ENCODE measurements around the gene SRD5A1.

Gene SRD5A1

DNA sequence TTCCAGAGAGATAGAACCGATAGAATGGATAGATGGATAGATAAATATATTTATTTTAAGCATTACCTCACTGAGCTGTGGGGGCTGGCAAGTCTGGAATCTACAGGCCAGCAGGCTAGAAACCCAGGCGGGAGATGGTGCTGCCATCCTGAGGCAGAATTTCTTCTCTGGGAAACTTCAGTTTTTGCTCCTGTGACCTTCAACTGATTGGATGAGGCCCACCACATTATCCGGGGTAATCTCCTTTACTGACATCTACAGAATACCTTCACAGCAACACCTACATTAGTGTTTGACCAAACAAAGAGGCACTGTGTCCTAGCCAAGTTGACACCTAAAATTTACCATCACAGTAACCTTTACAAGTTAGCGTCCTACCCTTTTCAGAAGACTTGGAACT lies 50.8 kb downstream of the SRD5A1 start:
- no peak for DNase-seq (ENCODE audit: low spot score)

DNA sequence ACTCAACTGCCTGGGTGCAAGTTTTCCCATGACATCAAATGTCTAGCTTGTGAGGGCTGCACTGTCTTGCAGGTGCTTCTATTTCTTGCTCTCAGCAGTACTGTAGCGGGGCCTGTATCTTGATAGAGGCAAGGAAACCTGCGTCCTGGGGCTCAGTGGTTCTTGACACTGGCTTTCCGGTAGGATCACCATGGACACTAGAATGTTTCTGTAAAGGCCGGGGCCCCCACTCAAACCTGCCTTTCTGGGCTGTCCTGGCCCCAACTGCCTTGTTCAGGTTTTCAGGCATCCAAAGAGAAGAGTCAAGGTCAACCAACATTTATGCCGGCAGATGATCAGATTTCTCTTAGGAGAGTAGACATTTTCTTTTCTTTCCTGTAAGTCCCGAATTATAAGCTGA lies 53.3 kb downstream of the SRD5A1 start:
- no peak for DNase-seq (ENCODE audit: low spot score)

DNA sequence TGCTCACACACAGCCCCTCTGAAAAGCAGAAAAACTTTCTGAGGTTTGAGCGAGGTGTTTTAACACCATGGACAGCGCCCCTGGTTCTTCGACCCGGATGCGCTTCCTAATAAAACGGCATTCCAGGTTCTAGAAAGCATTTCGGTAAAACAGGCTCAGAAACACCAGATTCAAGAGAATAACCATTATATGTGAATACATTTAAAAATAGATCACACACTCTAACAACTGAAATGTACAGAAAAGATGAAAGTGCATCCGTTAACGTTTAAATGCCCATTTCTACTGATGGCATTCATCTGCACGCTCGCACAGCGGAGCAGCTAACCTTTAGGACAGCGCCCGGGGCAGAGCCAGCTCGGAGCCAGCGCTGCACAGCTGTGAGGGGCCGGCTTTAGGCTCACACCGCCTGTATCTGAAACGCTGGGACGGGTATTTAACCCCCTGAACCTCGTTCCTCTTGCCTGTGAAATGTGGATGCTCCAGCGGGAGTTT lies 53.7 kb downstream of the SRD5A1 start:
- DNase-seq (ENCODE audit: low spot score): peak; percentile 69

DNA sequence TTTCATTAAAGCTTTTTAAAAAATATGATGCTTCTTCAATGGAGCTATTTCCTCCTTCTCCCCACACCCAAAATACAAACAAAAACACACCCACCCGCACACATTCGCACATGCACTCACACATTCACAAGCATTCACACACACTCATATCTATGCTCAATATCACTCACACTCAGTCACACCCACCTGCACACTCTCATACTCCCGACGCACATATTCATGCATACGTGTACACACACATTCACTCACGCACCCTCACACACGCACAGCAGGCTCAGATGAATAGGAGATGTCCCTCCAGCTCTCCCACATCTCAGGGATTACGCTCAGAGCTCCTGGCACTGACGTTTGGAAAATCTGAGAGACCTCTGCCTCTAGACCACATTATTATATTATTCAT lies 54.3 kb downstream of the SRD5A1 start:
- DNase-seq (ENCODE audit: low spot score): no peak

DNA sequence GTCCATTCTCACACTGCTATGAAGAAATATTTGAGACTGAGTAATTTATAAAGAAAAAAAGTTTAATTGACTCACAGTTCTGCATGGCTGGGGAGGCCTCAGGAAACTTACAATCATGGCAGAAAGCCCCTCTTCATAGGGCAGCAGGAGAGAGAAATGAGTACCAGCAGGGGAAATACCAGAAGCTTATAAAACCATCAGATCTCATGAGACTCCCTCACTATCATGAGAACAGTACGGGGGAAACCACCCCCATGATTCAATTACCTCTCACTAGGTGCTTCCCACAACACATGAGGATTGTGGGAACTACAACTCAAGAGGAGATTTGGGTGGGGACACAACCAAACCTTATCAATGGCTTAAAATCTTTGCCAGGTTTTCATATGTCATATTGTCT lies 59.7 kb downstream of the SRD5A1 start:
- DNase-seq (ENCODE audit: low spot score): no peak

DNA sequence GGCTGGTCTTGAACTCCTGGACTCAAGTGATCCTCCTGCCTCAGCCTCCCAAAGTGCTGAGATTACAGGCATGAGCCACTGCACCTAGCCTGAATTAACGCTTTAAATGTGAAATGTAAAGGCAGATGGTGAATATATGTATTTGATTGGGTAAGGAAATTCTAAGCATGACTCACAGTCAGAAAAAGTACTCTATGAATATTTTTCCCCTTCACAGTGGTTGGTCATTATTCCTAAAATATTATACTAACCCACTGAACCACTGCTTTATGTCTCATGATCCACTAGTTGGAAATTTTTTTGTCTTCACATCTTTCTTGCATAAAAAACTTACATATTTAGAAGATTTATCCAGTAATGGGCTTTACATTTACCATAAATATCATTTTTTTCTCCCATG lies 65.5 kb downstream of the SRD5A1 start:
- DNase-seq (ENCODE audit: low spot score): no peak

DNA sequence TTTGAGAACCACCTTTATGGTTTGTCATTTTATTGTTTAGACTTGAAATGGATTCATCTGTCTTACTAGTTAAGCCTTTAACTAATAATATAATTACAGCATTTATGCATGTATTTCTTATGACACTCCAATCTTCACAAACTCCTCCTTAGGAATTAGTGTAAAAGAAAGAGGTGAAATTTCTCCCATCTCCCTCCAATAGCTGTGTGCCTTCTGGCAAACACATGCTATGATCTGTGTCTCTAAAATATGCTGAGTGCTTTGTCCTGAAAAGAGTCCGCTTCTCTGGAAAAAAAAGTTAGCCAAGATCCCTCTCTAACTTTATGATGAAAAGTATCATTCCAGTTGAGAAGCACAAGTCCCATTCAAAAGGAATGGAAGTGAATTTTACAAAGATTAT lies 66.1 kb downstream of the SRD5A1 start:
- DNase-seq (ENCODE audit: low spot score): no peak

DNA sequence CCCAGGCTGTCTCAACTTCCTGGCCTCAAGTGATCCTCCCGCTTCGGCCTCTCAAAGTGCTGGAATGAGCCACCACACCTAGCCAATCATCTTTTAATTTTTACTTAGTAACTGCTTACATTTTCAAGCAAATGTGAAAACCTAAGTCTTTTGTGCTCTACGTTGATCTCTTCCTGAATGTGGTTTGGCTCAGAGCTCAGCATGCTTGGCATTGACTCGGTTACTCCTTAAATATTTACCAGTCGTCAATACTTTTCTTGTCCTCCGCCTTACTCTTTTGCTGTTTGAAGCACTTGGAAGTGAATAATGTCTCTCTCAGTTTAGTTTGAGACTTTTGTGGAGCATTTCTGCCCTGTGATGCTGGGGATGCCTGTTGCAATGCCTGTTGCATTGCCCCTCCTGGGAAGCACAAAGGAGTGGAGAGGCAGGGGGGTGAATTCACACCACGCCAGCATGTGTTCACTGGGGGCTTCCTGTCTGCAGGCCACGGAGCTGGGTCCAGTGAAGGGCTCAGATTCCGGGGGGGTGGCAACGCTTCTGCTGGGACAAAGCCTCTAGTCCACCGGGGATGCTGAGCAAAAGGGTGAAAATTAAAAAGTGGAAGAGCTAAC lies 66.9 kb downstream of the SRD5A1 start:
- no peak for DNase-seq (ENCODE audit: low spot score)

DNA sequence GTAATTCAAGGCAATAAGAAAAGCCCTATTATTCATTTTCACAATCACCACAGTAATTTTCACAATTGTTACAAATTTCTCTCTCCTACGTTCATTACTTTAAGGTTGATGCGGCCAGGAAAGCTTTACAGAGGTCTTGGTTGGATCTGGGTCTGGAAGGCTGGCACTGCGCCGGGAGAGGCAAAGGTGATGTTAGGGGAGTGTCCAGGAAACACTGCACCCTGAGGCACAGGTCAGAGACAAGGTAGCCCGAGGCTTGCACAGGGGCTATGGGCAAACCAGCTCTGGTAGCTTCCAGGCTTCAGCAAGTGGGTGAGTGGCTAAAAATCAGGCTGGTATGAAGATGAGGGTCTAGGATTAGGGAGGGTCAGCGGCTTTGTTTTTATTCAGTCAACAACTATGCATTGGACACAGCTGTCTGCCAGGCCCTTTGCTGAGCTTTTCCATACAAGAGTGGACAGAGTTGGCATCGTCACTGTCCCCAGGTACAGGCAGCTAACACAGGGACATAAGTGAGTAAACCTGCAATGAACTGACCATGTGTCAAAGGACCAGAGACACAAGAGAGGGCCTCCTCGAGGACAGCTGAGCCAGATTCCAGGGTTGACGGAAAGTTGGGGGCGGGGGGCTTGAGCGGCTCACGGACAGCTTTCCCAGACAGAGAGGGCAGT lies 67.6 kb downstream of the SRD5A1 start:
- no peak for DNase-seq (ENCODE audit: low spot score)

DNA sequence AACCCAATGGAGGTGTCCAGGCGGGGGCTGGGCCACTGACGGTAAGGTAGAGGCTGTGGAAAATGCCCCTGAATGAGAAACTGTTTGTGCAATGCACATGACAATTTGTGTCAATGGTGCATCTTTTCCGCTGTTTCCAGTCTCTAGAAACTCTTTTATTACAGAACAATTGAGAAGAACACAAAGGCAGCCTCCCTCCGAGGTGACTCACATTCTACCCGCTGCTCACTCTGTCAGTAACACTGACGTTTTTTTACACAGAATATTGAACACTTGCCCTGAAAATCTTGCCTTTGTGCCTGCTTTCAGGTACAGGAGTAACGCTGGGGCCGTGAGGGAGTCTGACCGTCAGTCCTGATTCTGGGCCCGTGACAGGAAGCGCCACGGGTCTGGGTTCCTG lies 68.3 kb downstream of the SRD5A1 start:
- DNase-seq (ENCODE audit: low spot score): no peak

DNA sequence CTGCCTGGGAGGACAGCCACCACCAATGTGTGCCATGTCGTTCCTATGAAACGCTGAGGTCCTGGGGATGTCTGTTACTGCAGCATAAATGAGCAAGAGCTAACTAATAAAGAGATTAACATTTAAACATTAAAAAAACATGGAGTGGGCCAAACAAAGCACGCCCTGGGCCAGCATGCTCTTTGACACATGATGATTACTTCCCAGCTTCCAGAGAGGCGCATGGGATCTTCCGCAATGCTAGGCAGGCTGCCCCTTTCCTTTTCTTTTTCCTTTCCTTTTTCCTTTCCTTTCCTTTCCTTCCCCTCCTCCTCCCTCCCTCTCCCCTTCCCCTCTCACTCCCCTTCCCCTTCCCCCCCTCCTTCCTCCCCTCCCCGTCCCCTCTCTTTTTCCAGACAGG lies 69.4 kb downstream of the SRD5A1 start:
- no peak for DNase-seq (ENCODE audit: low spot score)

DNA sequence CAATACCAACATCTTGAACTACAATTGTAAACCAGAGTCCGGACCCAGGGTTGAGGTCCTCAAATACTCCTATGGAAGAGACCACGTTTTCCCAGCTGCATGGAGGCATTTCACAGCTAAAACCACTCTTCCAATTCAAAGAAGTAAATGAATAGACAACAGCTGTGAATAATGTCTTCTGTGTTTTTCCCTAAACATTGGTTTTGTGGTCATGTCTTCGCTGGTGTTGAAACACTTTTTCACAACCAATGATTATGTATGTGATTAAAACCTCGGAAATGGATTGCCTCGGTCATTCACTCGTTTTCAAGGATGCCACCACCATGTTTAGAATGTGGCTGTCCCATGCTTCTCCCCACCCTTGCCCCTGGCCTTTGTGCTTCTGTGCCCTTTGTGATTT lies 70.6 kb downstream of the SRD5A1 start:
- DNase-seq (ENCODE audit: low spot score): peak; percentile 34

DNA sequence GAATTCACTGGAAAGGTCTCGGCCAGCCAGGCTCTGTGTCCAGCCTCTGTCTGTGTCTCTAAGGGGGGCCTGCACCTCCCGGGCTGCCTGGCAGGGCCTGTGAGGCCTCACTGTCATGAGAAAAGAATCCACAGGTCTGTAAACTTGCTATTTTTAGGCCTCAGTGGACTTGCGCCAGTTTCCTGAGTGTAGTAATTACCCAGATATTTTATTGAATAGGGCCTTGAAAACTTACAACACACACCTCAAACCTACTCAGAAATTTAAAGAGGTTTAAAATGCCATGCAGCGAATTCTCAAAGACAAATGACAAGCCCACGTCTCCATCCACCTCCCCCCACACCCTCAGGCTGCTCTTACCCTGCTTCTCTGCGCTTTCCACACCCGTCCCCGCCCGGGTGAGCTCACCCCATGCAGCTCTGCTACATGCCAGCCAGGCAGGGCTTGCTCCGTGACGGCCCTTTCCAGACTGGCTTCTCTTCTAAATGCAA lies 71.2 kb downstream of the SRD5A1 start:
- peak; percentile 87 for DNase-seq (ENCODE audit: low spot score)

DNA sequence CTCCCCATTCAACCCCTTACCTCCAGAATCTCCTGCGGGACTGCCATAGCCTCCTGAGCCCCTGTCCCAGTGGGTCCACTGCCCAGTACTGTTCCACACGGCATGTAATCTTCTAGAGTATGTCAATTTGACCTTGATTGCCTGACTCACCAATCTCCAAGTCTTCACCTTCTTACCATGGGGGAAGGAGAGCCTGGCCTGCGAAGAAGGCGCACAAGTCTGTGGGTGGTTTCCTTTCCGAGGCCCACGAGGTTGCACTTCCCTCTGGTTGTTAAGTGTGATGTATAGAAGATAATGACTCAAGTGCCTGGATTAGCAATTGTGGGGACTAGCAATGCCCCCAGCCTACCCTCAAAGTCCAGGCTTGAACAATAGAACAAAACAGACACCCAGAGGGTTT lies 71.8 kb downstream of the SRD5A1 start:
- no peak for DNase-seq (ENCODE audit: low spot score)

DNA sequence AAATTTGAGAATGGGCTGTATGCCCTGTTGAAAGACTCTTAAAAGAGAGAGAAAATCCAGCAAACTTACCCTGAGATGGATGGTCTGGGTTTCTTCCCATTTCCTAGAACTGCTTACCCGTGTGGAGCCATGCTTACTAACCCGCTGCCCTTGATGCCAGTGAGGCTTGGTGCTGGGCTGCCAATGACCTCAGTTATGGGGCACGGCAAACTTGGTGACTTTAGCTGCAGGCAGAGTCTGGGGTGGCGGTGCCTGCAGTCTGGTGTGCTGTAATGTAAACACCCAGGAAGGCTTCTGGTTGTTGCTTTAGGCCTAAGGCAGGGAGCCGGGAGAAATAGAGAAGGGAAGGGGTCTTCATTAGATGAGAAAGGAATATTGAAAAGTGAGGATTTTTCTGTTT lies 72.7 kb downstream of the SRD5A1 start:
- no peak for DNase-seq (ENCODE audit: low spot score)

DNA sequence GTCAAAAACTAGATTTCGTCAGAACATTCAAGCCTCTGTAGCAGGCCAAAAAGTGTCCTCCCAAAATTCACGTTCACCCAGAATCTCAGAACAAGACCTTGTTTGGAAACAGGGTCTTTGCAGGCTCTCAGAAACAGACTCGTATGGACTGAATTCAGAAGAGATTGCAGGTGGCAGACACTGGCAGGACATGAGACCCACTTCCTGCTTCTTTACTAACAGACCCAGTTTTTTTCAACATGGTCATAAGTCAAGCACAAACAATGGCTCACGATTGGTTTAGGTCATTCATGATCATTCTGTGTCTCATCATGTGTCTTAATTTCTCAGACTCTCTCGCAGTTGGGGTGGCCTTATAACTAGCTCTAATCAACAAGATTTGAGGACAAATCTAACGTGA lies 74.6 kb downstream of the SRD5A1 start:
- DNase-seq (ENCODE audit: low spot score): no peak

DNA sequence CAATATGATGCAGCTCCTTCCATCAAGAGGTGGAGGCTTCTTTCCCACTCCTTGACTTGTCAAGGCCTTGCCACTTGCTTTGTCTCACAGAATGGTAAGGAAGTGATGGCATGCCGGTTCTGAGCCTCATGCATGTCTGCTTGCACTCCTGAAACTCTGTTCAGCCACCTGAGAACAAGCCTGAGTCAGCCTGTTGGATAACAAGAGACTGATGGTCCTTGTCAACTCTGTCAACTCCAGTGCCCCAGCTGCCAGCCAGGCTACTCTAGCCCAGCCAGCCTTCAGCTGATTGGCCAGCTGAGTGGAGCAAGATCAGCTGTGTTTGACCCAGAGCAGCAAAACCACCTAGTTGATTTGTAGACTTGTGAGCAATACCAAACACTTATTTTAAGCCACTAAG lies 75.6 kb downstream of the SRD5A1 start:
- DNase-seq (ENCODE audit: low spot score): no peak

DNA sequence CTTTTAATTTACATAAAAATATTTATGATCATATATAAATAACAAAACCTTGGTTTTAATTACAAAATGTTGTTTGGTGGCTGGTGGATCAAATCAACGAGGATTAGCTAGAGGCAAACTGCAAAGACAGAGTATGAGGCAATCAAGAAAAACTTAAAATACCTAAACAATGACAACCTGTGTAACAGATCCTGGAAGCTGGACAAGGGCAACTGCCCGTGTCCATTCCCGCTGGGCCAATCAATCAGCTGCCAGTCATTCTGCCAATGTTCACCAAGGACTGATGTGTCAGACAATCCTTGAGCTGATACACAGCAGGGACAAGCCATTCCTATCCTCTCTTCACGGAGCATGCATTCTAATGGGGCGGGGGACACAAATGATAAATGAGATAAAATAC lies 76.8 kb downstream of the SRD5A1 start:
- DNase-seq (ENCODE audit: low spot score): no peak

DNA sequence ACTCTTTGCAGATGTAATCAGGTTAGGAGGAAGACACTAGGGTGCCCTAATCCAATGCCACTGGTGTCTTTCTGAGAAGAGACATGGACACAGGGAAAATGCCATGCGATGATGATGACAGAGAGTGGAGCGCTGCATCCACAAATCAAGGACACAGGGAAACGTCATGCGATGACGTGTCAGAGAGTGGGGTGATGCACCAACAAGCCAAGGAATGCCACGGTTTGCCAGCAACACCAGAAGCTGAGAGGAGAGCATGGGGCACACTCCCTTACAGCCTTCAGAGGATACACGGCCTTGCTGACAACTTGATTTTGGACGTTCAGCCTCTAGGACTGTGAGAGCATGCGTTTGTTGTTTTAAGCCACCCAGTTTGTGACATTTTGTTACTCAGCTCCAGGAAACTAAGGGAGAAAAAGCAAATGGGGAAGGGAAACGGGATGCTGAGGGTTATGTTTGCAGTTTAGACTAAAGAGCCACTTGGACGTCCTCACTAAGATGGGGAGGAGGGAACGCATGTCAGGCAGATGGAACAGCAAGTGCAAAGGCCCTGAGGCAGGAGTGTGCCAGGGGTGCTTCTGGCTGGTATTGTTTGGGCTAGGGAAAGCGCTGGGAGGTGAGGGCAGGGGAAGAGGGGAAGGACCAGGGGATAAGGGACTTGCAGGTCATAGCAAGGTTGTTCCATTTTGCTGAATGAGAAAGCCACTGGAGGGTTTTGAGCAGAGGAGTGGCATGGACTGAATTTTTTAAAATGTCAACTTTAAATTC lies 77.5 kb downstream of the SRD5A1 start:
- no peak for DNase-seq (ENCODE audit: low spot score)

DNA sequence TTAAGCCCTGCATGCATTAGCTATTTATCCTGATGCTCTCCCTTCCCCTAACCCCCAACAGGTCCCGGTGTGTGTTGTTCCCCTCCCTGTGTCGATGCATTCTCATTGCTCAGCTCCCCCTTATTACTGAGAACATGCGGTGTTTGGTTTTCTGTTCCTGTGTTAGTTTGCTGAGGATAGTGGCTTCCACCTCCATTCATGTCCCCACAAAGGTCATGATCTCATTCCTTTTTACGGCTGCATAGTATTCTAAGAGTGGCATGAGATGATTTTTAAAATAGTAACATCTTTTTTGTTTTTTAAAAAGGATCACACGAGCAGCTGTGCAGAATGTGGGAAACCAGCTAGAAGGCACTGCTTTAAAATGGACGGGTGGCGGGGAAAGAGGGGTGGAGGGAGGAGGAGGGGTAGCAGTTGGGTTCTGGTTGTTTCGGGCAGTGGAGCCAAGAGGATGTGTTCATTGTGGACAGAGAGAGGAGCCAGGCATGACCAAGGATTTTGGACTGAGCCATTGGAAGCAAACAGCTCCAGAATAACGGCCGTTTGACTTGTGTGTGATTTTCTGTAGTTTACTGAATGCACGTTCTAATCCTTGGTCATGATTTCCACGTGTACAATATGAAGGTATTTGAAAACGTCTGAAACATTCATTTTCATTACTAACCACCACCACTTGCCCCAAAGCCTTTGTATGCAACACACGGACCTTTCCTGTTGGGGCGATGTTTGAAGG lies 78.3 kb downstream of the SRD5A1 start:
- DNase-seq (ENCODE audit: low spot score): no peak

DNA sequence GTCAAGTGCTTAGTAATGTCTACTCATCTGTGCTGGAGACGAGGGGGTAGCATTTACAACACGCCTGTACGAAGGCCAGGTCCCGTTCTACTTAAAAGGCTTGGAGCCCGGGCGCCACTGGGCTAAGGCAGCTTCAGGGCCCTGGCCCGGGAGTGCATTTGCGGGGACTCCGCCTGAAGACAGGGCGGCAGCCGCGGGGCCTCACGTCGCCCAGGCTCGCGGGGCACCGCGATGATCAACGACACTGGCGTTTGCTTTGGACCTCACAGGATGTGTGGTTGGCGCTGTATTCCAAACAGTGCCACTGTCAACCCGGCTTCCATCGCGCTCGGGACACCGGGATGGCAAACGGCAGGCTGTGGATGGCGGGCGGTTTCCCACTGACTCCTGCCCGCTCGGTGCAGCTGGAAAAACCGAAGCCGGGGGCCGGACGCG lies 78.9 kb downstream of the SRD5A1 start:
- peak; percentile 58 for DNase-seq (ENCODE audit: low spot score)

DNA sequence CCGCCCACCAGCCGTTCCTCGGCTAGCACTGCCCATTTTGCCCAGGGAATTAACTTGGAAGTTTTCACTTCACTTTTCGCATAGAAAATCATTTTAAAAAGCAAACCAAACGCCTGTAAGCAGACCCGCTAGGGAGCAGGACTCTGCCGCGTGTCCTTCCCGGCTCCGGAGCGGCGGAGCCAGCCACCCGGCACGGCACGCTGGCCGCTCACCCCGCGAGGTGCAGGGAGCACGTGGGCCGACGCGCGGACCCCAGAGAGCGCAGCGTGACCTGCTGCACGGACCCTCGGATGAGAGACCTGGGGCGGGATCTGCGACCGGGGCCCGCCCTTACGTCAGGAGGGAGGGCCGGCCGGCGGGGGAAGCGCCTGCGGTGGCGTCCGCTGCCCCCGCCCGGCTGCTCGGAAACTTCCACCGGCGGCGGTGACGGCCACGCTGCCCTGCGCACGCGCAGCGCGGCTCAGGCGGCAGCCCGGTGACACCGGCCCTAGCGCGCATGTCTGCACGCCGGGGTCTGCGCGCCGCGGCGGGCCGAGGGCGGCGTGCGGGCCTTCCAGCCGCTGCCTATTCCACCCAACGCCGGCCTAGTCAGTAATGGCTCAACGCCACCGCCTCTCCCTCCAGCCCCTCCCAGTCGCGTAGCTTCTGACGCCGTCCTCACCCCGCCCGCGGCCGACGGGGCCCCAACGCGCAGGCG lies 79.5 kb downstream of the SRD5A1 start:
- DNase-seq (ENCODE audit: low spot score): peak; percentile 98
